Measurements from ENCODE around the gene INPP5E.

The INPP5E gene

GRCh38 chr9:136423432-136424146 is 16.1 kb downstream of the INPP5E start:
- TF ChIP-seq ZNF341 (tag by site-specific recombination; IDR thresholded peaks at IDR 0.05; ENCODE audit: low read depth) (peak; percentile 75), KLF7 (tag by site-specific recombination; IDR thresholded peaks at IDR 0.05; ENCODE audit: borderline replicate concordance) (no peak)
- H3K4me3 ChIP-seq (ENCODE audit: low read depth, low read length): no peak overlapping the region
- CTCF ChIA-PET: interaction anchor here (0.5 to 1.0 kb wide), 4 partner anchors 23 to 301 kb away, joined by 3 to 4 read pairs (median 3); no protein-coding TSS in a partner anchor
- no peaks in the 10 kb centered on the region for H3K4me1 ChIP-seq (ENCODE audit: control insufficient read depth, insufficient read depth, low read length)
- POLR2A ChIA-PET: interaction anchor here (1.3 to 2.5 kb wide), 4 partner anchors 12 to 22 kb away, joined by 6 to 15 read pairs (median 8); no protein-coding TSS in a partner anchor
- peaks cover 13 to 65% of the 10 kb centered on the region in 2 experiments; a peak in 2 of 3 replicates for H3K36me3 ChIP-seq (ENCODE audit: control insufficient read depth in 2 of 2, insufficient read depth in 1 of 2, low read length in 2 of 2)
- H3K9me3 ChIP-seq (ENCODE audit: control insufficient read depth, insufficient read depth, low read depth, low read length): no peaks in the 10 kb centered on the region
- H3K27ac ChIP-seq (ENCODE audit: extremely low read depth, low read depth, low read length): no peak overlapping the region

- CTCF ChIA-PET: interaction anchor here (0.5 to 0.7 kb wide), 2 partner anchors 57 to 300 kb away, joined by 3 to 4 read pairs; no protein-coding TSS in a partner anchor
- no peak for TF ChIP-seq ZNF2 (tag by site-specific recombination; IDR thresholded peaks at IDR 0.05)
- no peak for TF ChIP-seq ZNF426 (tag by site-specific recombination; IDR thresholded peaks at IDR 0.05)
- TF ChIP-seq ZNF26 (tag by site-specific recombination; IDR thresholded peaks at IDR 0.05): no peak
- no peak for TF ChIP-seq ZNF433 (tag by site-specific recombination; IDR thresholded peaks at IDR 0.05; ENCODE audit: low read depth)
- no peak for TF ChIP-seq ZNF174 (tag by site-specific recombination; IDR thresholded peaks at IDR 0.05)
- H3K36me3 ChIP-seq (ENCODE audit: control insufficient read depth in 2 of 2, insufficient read depth in 1 of 2, low read length in 2 of 2): peaks cover 13 to 69% of the 10 kb centered on the region in 2 experiments; a peak in 2 of 3 replicates
Measured at GRCh38 chr9:136422876-136423275, 16.8 kb downstream of the INPP5E start.

GRCh38 chr9:136421791-136422190 is 17.9 kb downstream of the INPP5E start:
- TF ChIP-seq ZNF146 (tag by site-specific recombination; IDR thresholded peaks at IDR 0.05) (no peak), ZBTB44 (tag by site-specific recombination; IDR thresholded peaks at IDR 0.05) (no peak), ZNF624 (tag by site-specific recombination; IDR thresholded peaks at IDR 0.05) (no peak), REST (tag by site-specific recombination; IDR thresholded peaks at IDR 0.05) (no peak), ZNF248 (tag by site-specific recombination; IDR thresholded peaks at IDR 0.05) (no peak)
- no peak overlapping the region for H3K27ac ChIP-seq (ENCODE audit: extremely low read depth, low read depth, low read length)
- ChIA-PET CTCF (no interaction called here), POLR2A (interaction anchor here (1.3 kb wide), 2 partner anchors 17 to 20 kb away, joined by 3 to 8 read pairs; no protein-coding TSS in a partner anchor)
- H3K4me1 ChIP-seq (ENCODE audit: control insufficient read depth, insufficient read depth, low read length): no peaks in the 10 kb centered on the region
- H3K36me3 ChIP-seq (ENCODE audit: control insufficient read depth in 2 of 2, insufficient read depth in 1 of 2, low read length in 2 of 2): peaks cover 13 to 79% of the 10 kb centered on the region in 2 experiments; a peak in 2 of 3 replicates
- no peak overlapping the region for H3K4me3 ChIP-seq (ENCODE audit: low read depth, low read length)
- H3K9me3 ChIP-seq (ENCODE audit: control insufficient read depth, insufficient read depth, low read depth, low read length): no peaks in the 10 kb centered on the region

More at GRCh38 chr9:136422876-136423275, 16.8 kb downstream of the INPP5E start:
- Histone ChIP-seq H3K27ac (ENCODE audit: extremely low read depth, low read depth, low read length) (no peak overlapping the region), H3K4me1 (ENCODE audit: control insufficient read depth, insufficient read depth, low read length) (no peaks in the 10 kb centered on the region), H3K4me3 (ENCODE audit: low read depth, low read length) (no peak overlapping the region), H3K9me3 (ENCODE audit: control insufficient read depth, insufficient read depth, low read depth, low read length) (no peaks in the 10 kb centered on the region)
- POLR2A ChIA-PET: no interaction called here

Data from HEK293 (cell line).